SK-N-SH (cell line): ENCODE data around the gene SSB. TPM values are rescaled to one million over a fixed set of nuclear protein-coding genes. Genes with fewer than 3 reads are reported as not detected.
"Not testable (repeated sequence)": the region's sequence is repeated elsewhere in the genome, so short reads cannot be mapped to it uniquely, and the experiment has no call there.

Experiments used
- CTCF ChIA-PET: fragments of 300-600, 350-600 bp; formaldehyde crosslinking; extraction: SDS; loops from one replicate; lab custom pipeline; 2021; lab: Yijun Ruan, JAX
- POLR2A ChIA-PET: fragments of 350-600 bp; sonication (Branson Sonifier 250); formaldehyde crosslinking; extraction: SDS; loops from one replicate; lab custom pipeline; 2020; ENCODE audit warnings: antibody characterized with exemption, inconsistent platforms; lab: Yijun Ruan, JAX
- DNase-seq: peaks from one replicate; pipeline ENCODE4 v3.0.0; 2012
- H2AFZ ChIP-seq: fragments of 200-600 bp; sonication (generic); 2 replicates; pipeline ENCODE4 v1.8.1; 2016; ENCODE audit warnings: antibody characterized with exemption, mild to moderate bottlenecking, low read depth
- H3F3A ChIP-seq: fragments of 200-600 bp; sonication (generic); replicated peaks from 2 replicates; pipeline ENCODE3; 2016; ENCODE audit warnings: antibody characterized with exemption, mild to moderate bottlenecking; ENCODE audit not compliant: insufficient read depth
- H3K27ac ChIP-seq, 2 experiments: fragments of 200-500 bp in 1 of 2; fragments of 200-600 bp in 1 of 2; sonication (Bioruptor generic) in 1 of 2; sonication (generic), shearing (Covaris generic) in 1 of 2; 2 replicates each; pipeline versions ENCODE4 v1.5.1 to v1.6.1; 2014 to 2016; ENCODE audit warnings: low read depth in 2 of 2, inconsistent platforms in 1 of 2, low read length in 1 of 2, mild to moderate bottlenecking in 1 of 2, mixed read lengths in 1 of 2
- H3K27me3 ChIP-seq: fragments of 200-600 bp; sonication (generic), shearing (Covaris generic); 2 replicates; pipeline ENCODE4 v1.6.1; 2016; ENCODE audit warnings: mixed run types; ENCODE audit not compliant: insufficient read depth
- H3K36me3 ChIP-seq, 2 experiments: fragments of 200-500 bp in 1 of 2; fragments of 200-600 bp in 1 of 2; sonication (Bioruptor generic) in 1 of 2; sonication (generic) in 1 of 2; replicated peaks in 1 of 2; 2 replicates each; pipeline versions ENCODE3 to v1.5.1; 2014 to 2016; ENCODE audit warnings: low read length in 1 of 2, mild to moderate bottlenecking in 1 of 2; ENCODE audit not compliant: insufficient read depth in 2 of 2, control insufficient read depth in 1 of 2
- H3K4me1 ChIP-seq, 2 experiments: fragments of 200-500 bp in 1 of 2; fragments of 200-600 bp in 1 of 2; sonication (Bioruptor generic) in 1 of 2; sonication (generic), shearing (Covaris generic) in 1 of 2; 2 replicates each; pipeline versions ENCODE4 v1.5.1 to v1.6.1; 2014 to 2016; ENCODE audit warnings: low read depth in 1 of 2, low read length in 1 of 2, mixed run types in 1 of 2; ENCODE audit not compliant: insufficient read depth in 2 of 2, control insufficient read depth in 1 of 2
- H3K4me2 ChIP-seq: fragments of 200-600 bp; sonication (generic), shearing (Covaris generic); 2 replicates; pipeline ENCODE4 v1.6.1; 2017; ENCODE audit warnings: mixed run types
- H3K4me3 ChIP-seq, 2 experiments: fragments of 200-500 bp in 1 of 2; fragments of 200-600 bp in 1 of 2; sonication (Bioruptor generic) in 1 of 2; sonication (generic), shearing (Covaris generic) in 1 of 2; 2 replicates each; pipeline versions ENCODE4 v1.5.1 to v1.8.1; 2014 to 2016; ENCODE audit warnings: low read depth in 2 of 2, inconsistent platforms in 1 of 2, low read length in 1 of 2, mild to moderate bottlenecking in 1 of 2, mixed read lengths in 1 of 2, moderate library complexity in 1 of 2
- H3K79me2 ChIP-seq: fragments of 200-600 bp; sonication (generic); 2 replicates; pipeline ENCODE4 v1.8.1; 2017; ENCODE audit warnings: mild to moderate bottlenecking; ENCODE audit not compliant: insufficient read depth
- H3K9ac ChIP-seq: fragments of 200-600 bp; sonication (generic); 2 replicates; pipeline ENCODE4 v1.6.1; 2017; ENCODE audit warnings: mixed run types
- H3K9me2 ChIP-seq: fragments of 200-600 bp; sonication (generic); 2 replicates; pipeline ENCODE4 v1.6.1; 2017; ENCODE audit warnings: mixed run types
- H3K9me3 ChIP-seq: fragments of 200-600 bp; sonication (generic); 2 replicates; pipeline ENCODE4 v1.6.1; 2017; ENCODE audit warnings: mixed run types, mild to moderate bottlenecking, moderate library complexity
- H4K20me1 ChIP-seq: fragments of 200-600 bp; sonication (generic); 2 replicates; pipeline ENCODE4 v1.6.1; 2017; ENCODE audit warnings: mild to moderate bottlenecking, mixed run types; ENCODE audit not compliant: insufficient read depth
- FOXJ3 ChIP-seq: sonication (generic); formaldehyde crosslinking; IDR thresholded peaks from 2 replicates; pipeline ENCODE4 v1.5.1; 2020; ENCODE audit warnings: mild to moderate bottlenecking, missing genetic modification reagents
- FOXM1 ChIP-seq: IDR thresholded peaks from 2 replicates; pipeline ENCODE4 v1.4.0; 2012; ENCODE audit warnings: low read depth, mild to moderate bottlenecking
- GABPA ChIP-seq: IDR thresholded peaks from 2 replicates; pipeline ENCODE4 v1.4.0; 2012; ENCODE audit warnings: low read depth, mild to moderate bottlenecking
- JUND ChIP-seq: IDR thresholded peaks from 2 replicates; pipeline ENCODE4 v1.4.0; 2012
- MAX ChIP-seq: IDR thresholded peaks from 2 replicates; pipeline ENCODE4 v1.4.0; 2012; ENCODE audit warnings: low read depth
- MEF2A ChIP-seq: IDR thresholded peaks from 2 replicates; pipeline ENCODE4 v1.4.0; 2012; ENCODE audit warnings: low read depth, borderline replicate concordance
- NFIC ChIP-seq: IDR thresholded peaks from 2 replicates; pipeline ENCODE4 v1.4.0; 2012; ENCODE audit warnings: borderline replicate concordance
- NRF1 ChIP-seq: IDR thresholded peaks from 2 replicates; pipeline ENCODE4 v1.6.1; 2012; ENCODE audit warnings: low read depth, mild to moderate bottlenecking, low read length
- PBX3 ChIP-seq: IDR thresholded peaks from 2 replicates; pipeline ENCODE4; 2012
- REST ChIP-seq: IDR thresholded peaks from 2 replicates; pipeline ENCODE4 v1.6.1; 2012; ENCODE audit warnings: mild to moderate bottlenecking, low read depth, low read length, moderate library complexity
- RXRA ChIP-seq: IDR thresholded peaks from 2 replicates; pipeline ENCODE4 v1.4.0; 2012; ENCODE audit warnings: low read depth, mild to moderate bottlenecking, borderline replicate concordance
- SIN3A ChIP-seq: IDR thresholded peaks from 2 replicates; pipeline ENCODE4 v1.6.1; 2012; ENCODE audit warnings: low read depth, mild to moderate bottlenecking, low read length, moderate library complexity, borderline replicate concordance
- TAF1 ChIP-seq: IDR thresholded peaks from 2 replicates; pipeline ENCODE4 v1.6.1; 2012; ENCODE audit warnings: low read depth, mild to moderate bottlenecking, low read length, moderate library complexity, borderline replicate concordance
- TEAD4 ChIP-seq: IDR thresholded peaks from 2 replicates; pipeline ENCODE4 v1.4.0; 2012; ENCODE audit warnings: mild to moderate bottlenecking, borderline replicate concordance; ENCODE audit not compliant: insufficient read depth
- USF2 ChIP-seq: fragments of 150-350 bp; IDR thresholded peaks from 2 replicates; pipeline ENCODE4 v1.6.1; 2017; ENCODE audit warnings: antibody characterized with exemption, low read length, low read depth, borderline replicate concordance
- ZBTB33 ChIP-seq: IDR thresholded peaks from 2 replicates; pipeline ENCODE4 v1.4.0; 2012; ENCODE audit warnings: low read depth, borderline replicate concordance
- whole genome bisulfite sequencing: methylation state at CpG from one replicate; pipeline ENCODE4 v1.1.6; 2017; ENCODE audit warnings: low lambda C conversion rate; 5-methylcytosine and 5-hydroxymethylcytosine counted together
- polyA plus RNA-seq, 3 experiments: library from polyadenylated mRNA; depleted of rRNA; stranded (reverse); fragments of >200 nt; gene quantifications; 2 replicates each; pipeline ENCODE4 v1.2.3, GENCODE V29; 2012

The SSB gene
- polyA plus RNA-seq, 1 of the 3 experiments (the other 2 are of a cell fraction): 60.8 TPM

- H3K27ac ChIP-seq, CTCF ChIA-PET, H3K9ac ChIP-seq, H3K4me3 ChIP-seq, H3K9me2 ChIP-seq, H4K20me1 ChIP-seq, H2AFZ ChIP-seq, H3K4me2 ChIP-seq, DNase-seq, H3K27me3 ChIP-seq, H3K9me3 ChIP-seq: not testable (repeated sequence)
- Histone ChIP-seq H3K4me1 (peaks cover 3 to 12% of the 10 kb centered on the region in 2 experiments; a peak in 3 of 4 replicates), H3F3A (peaks cover 39% of the 10 kb centered on the region), H3K36me3 (peaks cover 40 to 65% of the 10 kb centered on the region in 2 experiments), H3K79me2 (peaks cover 82% of the 10 kb centered on the region)
- POLR2A ChIA-PET: interaction anchor here (1.6 kb wide), 1 partner anchor 10 kb away, joined by 4 read pairs; the partner anchor contains the start of gene UBR3
- 94% methylated on average over 6 of the region's 6 CpGs for WGBS
Observed at GRCh38 chr2:169817369-169817768, 18.7 kb downstream of the SSB start.

- ChIA-PET CTCF (interaction anchor here (1.0 kb wide), 1 partner anchor 10 kb away, joined by 3 read pairs; no protein-coding TSS in a partner anchor), POLR2A (interaction anchor here (1.6 kb wide), 1 partner anchor 9 kb away, joined by 4 read pairs; the partner anchor contains the start of gene UBR3)
Observed at GRCh38 chr2:169818241-169818640, 19.6 kb downstream of the SSB start.

More at GRCh38 chr2:169818241-169818640, 19.6 kb downstream of the SSB start:
- Histone ChIP-seq H3K9ac (no peak overlapping the region), H3K4me3 (no peak overlapping the region), H3K27ac (no peak overlapping the region), H3K9me3 (peaks cover 7% of the 10 kb centered on the region; the same call in 1 of the 2 replicates), H3K79me2 (peaks cover 82% of the 10 kb centered on the region), H3K4me1 (peaks cover 8 to 21% of the 10 kb centered on the region in 2 experiments; a peak in 3 of 4 replicates), H3K36me3 (peaks cover 36 to 56% of the 10 kb centered on the region in 2 experiments), H3F3A (peaks cover 34% of the 10 kb centered on the region), H3K9me2 (no peaks in the 10 kb centered on the region), H2AFZ (no peak overlapping the region), H3K27me3 (no peaks in the 10 kb centered on the region), H4K20me1 (no peaks in the 10 kb centered on the region; the same call in 1 of the 2 replicates), H3K4me2 (no peak overlapping the region)
- TF ChIP-seq ZBTB33: no peak
- no peak for TF ChIP-seq RXRA
- no peak for TF ChIP-seq FOXM1
- TF ChIP-seq PBX3: no peak
- TF ChIP-seq GABPA: no peak
- TF ChIP-seq NFIC: no peak
- TF ChIP-seq FOXJ3 (CRISPR knock-in tag): no peak
- no peak for TF ChIP-seq NRF1
- TF ChIP-seq TAF1: no peak
- TF ChIP-seq REST: no peak
- TF ChIP-seq TEAD4: no peak
- no peak for TF ChIP-seq JUND
- TF ChIP-seq MAX: no peak
- no peak for TF ChIP-seq MEF2A
- no peak for TF ChIP-seq SIN3A
- TF ChIP-seq USF2: no peak
- DNase-seq: no peak
